NCI-H82 (cell line): ENCODE data around the gene HYCC1.
"Not testable (repeated sequence)": the region's sequence is repeated elsewhere in the genome, so short reads cannot be mapped to it uniquely, and the experiment has no call there.

Experiments used
- DNase-seq: peaks from one replicate; lab custom pipeline; 2025; lab: John Stamatoyannopoulos, UW

The HYCC1 gene

DNA sequence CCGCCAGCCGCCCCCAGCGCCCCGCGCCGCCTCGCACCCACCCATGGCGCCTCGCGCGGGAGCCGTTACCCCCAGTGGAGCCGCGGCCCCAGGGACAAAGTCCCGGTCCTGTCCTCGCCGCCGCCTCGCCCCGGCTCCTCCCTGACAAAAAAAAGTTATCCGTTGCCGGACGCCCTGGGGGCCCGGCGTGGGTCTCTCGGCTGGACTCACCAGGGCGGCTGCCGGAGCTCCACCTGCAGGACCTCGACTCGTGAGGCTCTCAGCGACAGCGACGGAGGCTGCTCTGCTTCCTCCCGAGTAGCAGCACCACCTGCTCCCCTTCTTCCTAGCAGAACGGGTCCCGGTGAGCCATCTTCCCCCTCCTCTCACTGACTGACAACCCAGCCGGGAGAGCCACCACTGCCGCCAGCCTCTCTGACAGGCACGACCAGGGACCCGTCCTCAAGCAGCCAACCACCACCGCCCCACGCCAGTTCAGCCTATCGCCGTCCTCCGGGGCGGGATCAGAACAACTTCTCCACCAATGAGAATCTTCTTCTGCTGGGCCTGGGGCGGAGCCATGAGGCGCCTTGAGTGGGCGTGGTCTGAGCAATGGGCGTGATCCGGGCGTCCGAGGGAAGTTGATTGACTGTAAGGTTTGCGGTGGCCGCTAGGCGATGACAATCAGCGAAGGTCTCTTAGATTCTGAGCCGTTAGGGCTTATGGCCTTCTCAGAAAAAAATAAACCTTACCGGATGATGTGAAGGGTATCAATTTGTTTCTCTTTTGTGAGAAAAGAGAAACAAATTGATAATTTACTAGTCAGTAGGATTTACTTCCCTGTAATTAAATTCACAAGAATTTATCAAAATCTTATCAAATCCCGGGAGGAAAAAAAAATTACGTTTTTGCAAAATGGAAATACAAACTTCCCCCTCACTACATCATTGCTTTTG, at the start of gene HYCC1:
Gene HYCC1, minus strand, starts transcription at position 416 of the 935 bp plus-strand sequence. CDS start 23,019 bp downstream, outside the sequence.
- DNase-seq = peak; percentile 99

- no peak for DNase-seq
Measured at GRCh38 chr7:23062452-23062851, 48.5 kb upstream of the HYCC1 start.

DNA sequence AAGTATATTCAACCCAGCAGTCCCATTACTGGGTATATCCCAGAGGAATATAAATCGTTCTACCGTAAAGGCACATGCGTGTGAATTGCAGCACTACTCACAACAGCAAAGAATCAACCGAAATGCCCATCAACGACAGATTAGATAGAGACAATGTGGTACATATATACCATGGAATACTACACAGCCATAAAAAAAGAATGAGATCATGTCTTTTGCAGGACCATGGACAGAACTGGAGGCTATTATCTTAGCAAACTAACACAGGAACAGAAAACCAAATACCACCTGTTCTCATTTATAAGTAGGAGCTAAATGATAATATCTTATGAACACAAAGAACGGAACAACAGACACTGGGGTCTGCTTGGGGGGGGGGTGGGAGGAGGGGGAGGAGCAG, 47.4 kb upstream of the HYCC1 start:
- no peak for DNase-seq

- no peak for DNase-seq
Measured at GRCh38 chr7:23058408-23059096, 44.6 kb upstream of the HYCC1 start.

DNA sequence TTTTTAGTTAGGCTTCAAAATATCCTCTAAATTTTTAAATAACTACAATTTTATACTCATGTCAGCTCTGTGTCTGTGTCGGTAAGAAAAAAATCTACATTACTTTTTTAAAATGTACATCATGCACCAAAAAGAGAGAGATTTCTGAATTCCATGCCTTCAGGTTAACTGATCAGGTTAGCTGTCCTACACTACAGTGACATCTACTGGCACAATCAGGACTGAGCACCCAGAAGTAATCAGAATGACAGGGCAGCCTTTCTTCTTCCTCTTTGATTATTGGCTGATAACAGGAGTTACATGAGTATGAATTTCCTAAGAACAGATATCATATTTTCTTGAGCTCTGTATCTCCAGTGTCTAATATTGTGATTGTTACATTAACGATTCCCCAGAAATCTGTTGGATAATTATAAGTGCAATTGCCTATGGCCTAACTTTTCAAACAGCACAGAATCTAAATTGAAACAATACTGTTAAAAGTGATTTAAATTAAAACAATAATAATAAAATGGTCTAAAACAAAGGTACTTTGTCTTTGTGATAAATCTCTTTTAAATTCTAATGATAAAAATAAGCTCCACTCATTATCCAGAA, 41.8 kb upstream of the HYCC1 start:
- peak; percentile 77 for DNase-seq

DNA sequence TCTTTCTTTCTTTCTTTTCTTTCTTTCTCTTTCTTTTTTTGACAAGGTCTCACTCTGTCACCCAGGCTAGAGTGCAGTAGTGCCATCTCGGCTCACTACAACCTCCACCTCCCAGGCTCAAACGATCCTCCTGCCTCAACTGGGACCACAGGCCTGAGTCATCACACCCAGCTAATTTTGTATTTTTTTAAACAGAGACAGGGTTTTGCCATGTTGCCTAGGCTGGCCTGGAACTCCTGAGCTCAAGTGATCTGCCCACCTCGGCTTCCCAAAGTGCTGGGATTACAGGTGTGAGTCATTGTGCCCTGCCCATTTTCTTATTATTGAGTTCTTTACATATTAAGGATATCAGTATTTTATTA, 37.2 kb upstream of the HYCC1 start:
- DNase-seq = not testable (repeated sequence)

- not testable (repeated sequence) for DNase-seq
Measured at GRCh38 chr7:23046336-23046735, 32.4 kb upstream of the HYCC1 start.

- not testable (repeated sequence) for DNase-seq
Measured at GRCh38 chr7:23045086-23045485, 31.2 kb upstream of the HYCC1 start.

DNA sequence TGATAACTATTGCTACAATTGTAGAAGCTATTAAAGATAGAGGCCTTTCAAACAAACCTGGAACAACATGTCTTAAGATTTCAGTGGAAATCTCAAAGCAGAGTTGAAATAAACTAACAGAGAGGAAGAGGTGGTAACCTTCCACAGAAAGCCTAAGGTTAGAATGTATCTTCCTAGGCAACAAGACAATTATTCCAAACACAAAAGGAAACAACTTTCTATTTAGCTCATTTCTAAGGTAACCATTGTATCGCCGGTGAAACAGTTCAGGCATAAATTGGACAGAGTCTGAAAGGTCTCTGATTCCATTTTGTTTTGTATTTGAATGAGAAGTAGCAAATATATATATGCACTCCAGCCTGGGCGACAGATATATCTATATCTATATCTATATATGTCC, 30.7 kb upstream of the HYCC1 start:
- no peak for DNase-seq

GRCh38 chr7:23043441-23043840, 29.5 kb upstream of the HYCC1 start:
- no peak for DNase-seq

GRCh38 chr7:23039674-23040073, 25.7 kb upstream of the HYCC1 start:
- DNase-seq = not testable (repeated sequence)

DNA sequence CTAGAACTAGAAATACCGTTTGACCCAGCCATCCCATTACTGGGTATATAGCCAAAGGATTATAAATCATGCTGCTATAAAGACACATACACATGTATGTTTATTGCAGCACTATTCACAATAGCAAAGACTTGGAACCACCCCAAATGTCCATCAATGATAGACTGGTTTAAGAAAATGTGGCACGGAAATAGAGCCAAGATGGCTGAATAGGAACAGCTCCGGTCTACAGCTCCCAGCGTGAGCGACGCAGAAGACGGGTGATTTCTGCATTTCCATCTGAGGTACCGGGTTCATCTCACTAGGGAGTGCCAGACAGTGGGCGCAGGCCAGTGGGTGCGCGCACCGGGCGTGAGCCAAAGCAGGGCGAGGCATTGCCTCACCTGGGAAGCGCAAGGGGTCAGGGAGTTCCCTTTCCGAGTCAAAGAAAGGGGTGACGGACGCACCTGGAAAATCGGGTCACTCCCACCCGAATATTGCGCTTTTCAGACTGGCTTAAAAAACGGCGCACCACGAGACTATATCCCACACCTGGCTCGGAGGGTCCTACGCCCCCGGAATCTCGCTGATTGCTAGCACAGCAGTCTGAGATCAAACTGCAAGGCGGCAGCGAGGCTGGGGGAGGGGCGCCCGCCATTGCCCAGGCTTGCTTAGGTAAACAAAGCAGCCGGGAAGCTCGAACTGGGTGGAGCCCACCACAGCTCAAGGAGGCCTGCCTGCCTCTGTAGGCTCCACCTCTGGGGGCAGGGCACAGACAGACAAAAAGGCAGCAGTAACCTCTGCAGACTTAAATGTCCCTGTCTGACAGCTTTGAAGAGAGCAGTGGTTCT, 21.8 kb upstream of the HYCC1 start:
- DNase-seq = not testable (repeated sequence)

DNA sequence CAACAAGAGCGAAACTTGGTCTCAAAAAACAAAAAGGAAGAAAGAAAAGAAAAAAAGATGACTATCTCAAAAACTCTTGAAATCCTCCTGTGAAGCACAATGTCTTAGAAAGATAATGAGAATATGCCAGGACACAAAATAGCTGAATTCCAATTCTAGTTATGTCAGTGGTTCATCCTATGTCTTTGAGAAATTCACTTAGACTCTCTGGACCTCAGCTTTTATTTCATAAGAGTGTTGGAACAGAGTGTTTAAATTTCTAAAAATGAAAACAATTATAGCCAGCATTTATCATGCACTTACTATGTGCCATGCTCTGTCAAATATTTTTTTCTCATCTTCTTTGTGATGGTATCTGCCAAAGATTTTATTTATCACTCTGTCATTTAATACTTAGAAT, 13.3 kb upstream of the HYCC1 start:
- no peak for DNase-seq

DNA sequence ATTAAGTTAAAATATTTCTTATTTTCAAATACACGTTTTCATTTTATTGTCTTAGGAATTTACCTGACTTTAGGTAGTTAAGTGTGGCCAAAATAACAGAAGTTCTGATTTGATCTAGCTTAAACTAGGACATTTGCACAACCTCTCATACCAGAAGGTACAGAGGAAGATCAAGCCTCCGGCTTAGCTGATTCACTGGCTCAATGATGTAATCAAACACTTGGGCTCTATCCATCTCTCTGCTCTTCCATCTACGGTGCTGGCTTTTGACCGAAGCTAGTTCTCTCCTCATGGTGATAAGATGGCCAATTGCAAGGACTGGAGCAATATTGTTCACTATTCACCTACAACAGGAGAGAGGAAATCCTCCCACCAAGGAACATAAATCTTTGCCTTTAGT, 12.2 kb upstream of the HYCC1 start:
- no peak for DNase-seq

DNA sequence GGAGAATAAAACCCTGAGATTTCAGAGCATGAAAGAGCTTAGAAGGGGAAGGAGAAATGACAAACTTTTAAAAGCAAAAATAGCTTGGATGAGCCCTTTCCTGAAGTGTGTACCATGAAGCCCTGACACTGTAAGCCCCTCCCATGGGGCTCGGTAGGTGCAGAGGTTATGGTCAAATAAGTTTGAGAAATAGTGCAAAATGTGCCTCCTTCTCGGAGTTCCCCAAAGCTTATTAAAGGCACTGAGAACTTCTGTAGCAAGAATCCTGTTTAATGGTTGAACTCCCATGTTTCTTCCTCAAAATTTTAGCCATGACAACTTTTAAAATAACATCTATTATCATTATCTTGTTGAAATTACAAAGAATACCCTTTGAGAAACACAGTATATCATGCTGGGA, 10.5 kb upstream of the HYCC1 start:
- no peak for DNase-seq

DNA sequence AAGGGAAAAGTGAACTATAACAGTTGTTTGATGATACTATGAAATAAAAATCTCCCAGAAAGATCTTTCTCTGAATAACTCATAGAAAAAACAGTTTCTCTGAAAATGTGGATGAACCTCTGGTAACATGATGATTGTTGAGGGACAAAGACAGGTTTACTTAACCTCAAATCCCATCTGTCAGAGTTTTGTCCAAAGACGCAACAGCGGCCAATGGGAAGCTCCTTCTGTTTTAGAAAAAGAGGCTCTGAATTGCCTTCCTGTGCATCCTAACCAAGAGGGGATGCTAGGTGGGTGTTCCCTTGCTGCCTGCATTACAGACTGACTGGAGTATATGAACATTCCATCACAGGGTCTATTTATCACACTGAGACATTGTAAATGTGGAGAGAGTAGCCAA, 8.9 kb upstream of the HYCC1 start:
- no peak for DNase-seq

- no peak for DNase-seq
Measured at GRCh38 chr7:23022258-23022769, 8.4 kb upstream of the HYCC1 start.

GRCh38 chr7:23021596-23021995, 7.7 kb upstream of the HYCC1 start:
- no peak for DNase-seq

GRCh38 chr7:23020742-23021401, 6.9 kb upstream of the HYCC1 start:
- DNase-seq = no peak

GRCh38 chr7:23018750-23019149, 4.8 kb upstream of the HYCC1 start:
- no peak for DNase-seq

GRCh38 chr7:23017309-23017708, 3.4 kb upstream of the HYCC1 start:
- no peak for DNase-seq
